HFFc6 (cell line): Measurements from ENCODE around the gene PCF11. TPM values are rescaled to one million over a fixed set of nuclear protein-coding genes. Genes with fewer than 3 reads are reported as not detected.

ENCODE experiments used
- DNase-seq: peaks from one replicate; pipeline ENCODE4 v3.0.0-alpha.2; 2018
- H3K27ac Mint-ChIP-seq: 2 replicates; pipeline ENCODE4 v1.8.0; 2020; ENCODE audit warnings: mild to moderate bottlenecking, mixed read lengths
- H3K27me3 Mint-ChIP-seq: 2 replicates; pipeline ENCODE4 v1.8.0; 2021; ENCODE audit warnings: mild to moderate bottlenecking, moderate library complexity, mixed read lengths; ENCODE audit not compliant: insufficient read depth
- H3K36me3 Mint-ChIP-seq: 2 replicates; pipeline ENCODE4 v1.8.0; 2021; ENCODE audit warnings: low read depth, mixed read lengths
- H3K4me1 Mint-ChIP-seq: 2 replicates; pipeline ENCODE4 v1.8.0; 2020; ENCODE audit warnings: low read depth, mixed read lengths
- H3K4me3 Mint-ChIP-seq: 2 replicates; pipeline ENCODE4 v1.8.0; 2020; ENCODE audit warnings: mild to moderate bottlenecking, moderate library complexity, mixed read lengths
- H3K9me3 Mint-ChIP-seq: 2 replicates; pipeline ENCODE4 v1.8.0; 2020; ENCODE audit warnings: mild to moderate bottlenecking, mixed read lengths
- total RNA-seq, 6 experiments: library from RNA; stranded (reverse); fragmentation: NEBNext Ultra II Directional; extraction: Animal tissue kit (Norgen Biotek cat#: 25700); gene quantifications; 2 replicates in 1 of 6; 3 replicates in 5 of 6; pipeline ENCODE4 v1.2.3, GENCODE V29; 2021
- TF ChIP-seq, protein P1 (sequence below): fragments of 200-600 bp; sonication (generic); IDR thresholded peaks from 2 replicates; pipeline ENCODE4 v1.5.0; 2021; ENCODE audit warnings: antibody characterized with exemption, mild to moderate bottlenecking

The PCF11 gene
- total RNA-seq, 6 experiments from 2014 or later = 22.4 to 26.6 (median 24.7) TPM

DNA sequence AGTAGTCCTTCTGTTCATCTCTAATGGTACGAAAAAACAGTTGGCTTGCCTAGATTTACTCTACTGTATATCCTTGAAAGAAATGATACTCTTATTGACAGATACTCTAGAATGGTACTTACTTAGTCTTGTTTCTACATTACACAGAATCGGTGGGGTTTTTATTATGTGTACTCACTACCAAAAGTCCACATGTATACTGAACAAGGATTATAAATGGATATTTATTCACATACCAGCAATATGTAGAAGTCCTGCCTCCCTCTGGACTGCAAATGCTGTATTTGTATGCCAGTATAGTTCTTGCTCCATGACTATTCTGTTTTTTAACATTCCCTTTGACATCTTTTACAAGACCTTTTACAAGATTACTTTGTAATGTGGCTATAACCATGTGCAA is 13.9 kb downstream of the PCF11 start:
- DNase-seq = no peak
- H3K27me3 Mint-ChIP-seq = 0 out of 2 replicates have a peak, but pooled peaks cover 4% of the 10 kb centered on the region
- peaks cover 49% of the 10 kb centered on the region for H3K36me3 Mint-ChIP-seq
- peaks cover 59% of the 10 kb centered on the region for H3K4me1 Mint-ChIP-seq
- TF ChIP-seq, protein P1, sequence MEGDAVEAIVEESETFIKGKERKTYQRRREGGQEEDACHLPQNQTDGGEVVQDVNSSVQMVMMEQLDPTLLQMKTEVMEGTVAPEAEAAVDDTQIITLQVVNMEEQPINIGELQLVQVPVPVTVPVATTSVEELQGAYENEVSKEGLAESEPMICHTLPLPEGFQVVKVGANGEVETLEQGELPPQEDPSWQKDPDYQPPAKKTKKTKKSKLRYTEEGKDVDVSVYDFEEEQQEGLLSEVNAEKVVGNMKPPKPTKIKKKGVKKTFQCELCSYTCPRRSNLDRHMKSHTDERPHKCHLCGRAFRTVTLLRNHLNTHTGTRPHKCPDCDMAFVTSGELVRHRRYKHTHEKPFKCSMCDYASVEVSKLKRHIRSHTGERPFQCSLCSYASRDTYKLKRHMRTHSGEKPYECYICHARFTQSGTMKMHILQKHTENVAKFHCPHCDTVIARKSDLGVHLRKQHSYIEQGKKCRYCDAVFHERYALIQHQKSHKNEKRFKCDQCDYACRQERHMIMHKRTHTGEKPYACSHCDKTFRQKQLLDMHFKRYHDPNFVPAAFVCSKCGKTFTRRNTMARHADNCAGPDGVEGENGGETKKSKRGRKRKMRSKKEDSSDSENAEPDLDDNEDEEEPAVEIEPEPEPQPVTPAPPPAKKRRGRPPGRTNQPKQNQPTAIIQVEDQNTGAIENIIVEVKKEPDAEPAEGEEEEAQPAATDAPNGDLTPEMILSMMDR = no peak
- no peak overlapping the region for H3K27ac Mint-ChIP-seq
- H3K9me3 Mint-ChIP-seq = no peaks in the 10 kb centered on the region
- H3K4me3 Mint-ChIP-seq = peak overlapping the region; percentile 18; the same call in 1 of the 2 replicates

DNA sequence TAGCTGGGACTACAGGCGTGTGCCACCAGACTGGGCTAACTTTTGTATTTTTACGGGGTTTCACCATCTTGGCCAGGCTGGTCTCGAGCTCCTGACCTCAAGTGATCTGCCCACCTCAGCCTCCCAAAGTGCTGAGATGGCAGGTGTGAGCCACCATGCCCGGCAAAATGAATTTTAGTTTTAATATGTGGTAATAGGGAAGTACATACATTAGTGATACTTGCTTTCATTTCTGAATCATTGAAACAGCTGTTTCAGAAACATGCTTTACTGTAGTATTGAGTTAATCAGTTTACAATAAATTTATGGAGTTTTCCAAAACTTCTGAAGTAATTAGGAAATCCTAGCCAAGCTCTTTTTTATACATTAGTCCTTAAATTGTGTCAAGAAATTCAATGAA is 15.6 kb downstream of the PCF11 start:
- Mint-ChIP-seq H3K27ac (no peak overlapping the region), H3K36me3 (peaks cover 45% of the 10 kb centered on the region), H3K9me3 (no peaks in the 10 kb centered on the region), H3K27me3 (0 out of 2 replicates have a peak, but pooled peaks cover 4% of the 10 kb centered on the region), H3K4me1 (peaks cover 52% of the 10 kb centered on the region), H3K4me3 (no peak overlapping the region)
- DNase-seq = no peak
- TF ChIP-seq, protein P1 = no peak

DNA sequence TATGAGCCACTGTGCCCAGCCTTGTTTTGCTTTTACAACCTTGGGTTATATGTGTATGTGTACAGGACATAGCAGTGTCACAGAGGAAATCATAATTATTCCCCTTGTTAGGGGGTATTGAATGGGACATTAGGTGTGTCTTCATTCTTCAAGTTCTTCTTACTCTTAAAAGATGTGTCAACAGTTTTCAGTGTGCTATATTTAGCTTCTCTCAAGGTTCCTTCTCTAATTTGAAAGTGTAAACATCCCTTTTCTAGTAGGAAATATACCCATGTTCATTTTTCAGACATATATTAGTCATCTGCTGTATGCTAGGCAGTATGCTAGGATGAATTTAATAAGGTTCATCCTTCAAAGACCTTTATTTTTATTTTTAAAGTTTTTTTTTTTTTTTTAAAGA is 17.1 kb downstream of the PCF11 start:
- DNase-seq = no peak
- 0 out of 2 replicates have a peak, but pooled peaks cover under 1% of the 10 kb centered on the region for H3K27me3 Mint-ChIP-seq
- no peaks in the 10 kb centered on the region for H3K9me3 Mint-ChIP-seq
- TF ChIP-seq, protein P1 = no peak
- H3K36me3 Mint-ChIP-seq = peaks cover 30% of the 10 kb centered on the region
- peaks cover 46% of the 10 kb centered on the region for H3K4me1 Mint-ChIP-seq
- peak overlapping the region; percentile 36; the same call in 1 of the 2 replicates for H3K27ac Mint-ChIP-seq
- H3K4me3 Mint-ChIP-seq = no peak overlapping the region

DNA sequence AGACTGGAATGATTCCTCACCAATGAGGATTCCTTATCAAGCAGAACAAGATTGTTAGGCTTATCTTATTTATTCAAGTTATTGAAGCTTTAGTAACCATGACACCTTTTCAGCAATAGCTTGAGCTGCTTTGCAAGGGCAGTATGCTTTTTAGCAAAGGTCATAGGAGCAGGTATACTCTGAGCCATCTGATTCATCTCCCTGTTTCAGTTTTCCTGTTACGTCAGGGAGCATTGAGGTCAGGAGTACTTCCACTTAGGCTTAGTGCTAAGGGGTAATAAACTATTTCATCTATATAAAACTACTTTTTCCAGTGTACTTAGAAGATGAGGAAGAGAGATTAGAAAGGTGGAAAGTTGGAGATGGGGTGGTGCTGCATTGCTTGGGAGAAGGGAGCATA is 18.9 kb downstream of the PCF11 start:
- Mint-ChIP-seq H3K4me1 (peaks cover 28% of the 10 kb centered on the region), H3K27me3 (no peaks in the 10 kb centered on the region), H3K27ac (no peak overlapping the region), H3K36me3 (peaks cover 18% of the 10 kb centered on the region; the same call in 1 of the 2 replicates), H3K4me3 (no peak overlapping the region), H3K9me3 (no peaks in the 10 kb centered on the region)
- no peak for DNase-seq
- TF ChIP-seq, protein P1 = no peak

DNA sequence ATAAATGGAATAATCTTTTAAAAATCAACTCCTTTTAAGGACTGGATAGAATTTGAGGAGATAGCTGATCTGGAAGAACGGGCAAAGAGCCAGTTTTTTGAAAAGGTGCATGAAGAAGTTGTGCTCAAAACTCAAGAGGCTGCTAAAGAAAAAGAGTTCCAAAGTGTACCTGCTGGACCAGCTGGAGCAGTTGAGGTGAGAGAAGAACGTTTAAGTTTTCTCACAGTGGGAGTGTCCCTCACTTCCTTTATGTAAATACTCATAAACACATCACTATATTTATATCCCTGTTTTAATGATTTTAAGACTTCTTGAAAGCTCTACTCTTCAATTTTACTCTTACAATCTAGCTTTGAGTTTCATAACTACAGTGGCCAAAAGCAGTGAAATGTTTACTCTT is 24.9 kb downstream of the PCF11 start:
- Mint-ChIP-seq H3K27ac (peak overlapping the region; percentile 29; the same call in 1 of the 2 replicates), H3K4me1 (peaks cover 7% of the 10 kb centered on the region; the same call in 1 of the 2 replicates), H3K4me3 (no peak overlapping the region), H3K27me3 (no peaks in the 10 kb centered on the region; the same call in 1 of the 2 replicates), H3K36me3 (peaks cover 25% of the 10 kb centered on the region), H3K9me3 (no peaks in the 10 kb centered on the region)
- TF ChIP-seq, protein P1 = no peak
- no peak for DNase-seq
